GM10266 (cell line): ENCODE measurements around the gene ASXL2.

ENCODE experiments used
- DNase-seq: peaks from one replicate; pipeline ENCODE4 v3.0.0; 2012; ENCODE audit errors: extremely low spot score
- TF ChIP-seq, protein P1 (sequence below): IDR thresholded peaks from 2 replicates; pipeline ENCODE4 v1.5.1; 2012; ENCODE audit warnings: mild to moderate bottlenecking, low read depth; ENCODE audit not compliant: control insufficient read depth, insufficient read depth; ENCODE audit errors: missing control alignments

Gene ASXL2

GRCh38 chr2:25895018-25895417 lies 16.7 kb upstream of the ASXL2 start:
- TF ChIP-seq, protein P1, sequence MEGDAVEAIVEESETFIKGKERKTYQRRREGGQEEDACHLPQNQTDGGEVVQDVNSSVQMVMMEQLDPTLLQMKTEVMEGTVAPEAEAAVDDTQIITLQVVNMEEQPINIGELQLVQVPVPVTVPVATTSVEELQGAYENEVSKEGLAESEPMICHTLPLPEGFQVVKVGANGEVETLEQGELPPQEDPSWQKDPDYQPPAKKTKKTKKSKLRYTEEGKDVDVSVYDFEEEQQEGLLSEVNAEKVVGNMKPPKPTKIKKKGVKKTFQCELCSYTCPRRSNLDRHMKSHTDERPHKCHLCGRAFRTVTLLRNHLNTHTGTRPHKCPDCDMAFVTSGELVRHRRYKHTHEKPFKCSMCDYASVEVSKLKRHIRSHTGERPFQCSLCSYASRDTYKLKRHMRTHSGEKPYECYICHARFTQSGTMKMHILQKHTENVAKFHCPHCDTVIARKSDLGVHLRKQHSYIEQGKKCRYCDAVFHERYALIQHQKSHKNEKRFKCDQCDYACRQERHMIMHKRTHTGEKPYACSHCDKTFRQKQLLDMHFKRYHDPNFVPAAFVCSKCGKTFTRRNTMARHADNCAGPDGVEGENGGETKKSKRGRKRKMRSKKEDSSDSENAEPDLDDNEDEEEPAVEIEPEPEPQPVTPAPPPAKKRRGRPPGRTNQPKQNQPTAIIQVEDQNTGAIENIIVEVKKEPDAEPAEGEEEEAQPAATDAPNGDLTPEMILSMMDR: no peak

GRCh38 chr2:25894135-25894830 lies 16.0 kb upstream of the ASXL2 start:
- DNase-seq: no peak
- TF ChIP-seq, protein P1: no peak

More at GRCh38 chr2:25895018-25895417, 16.7 kb upstream of the ASXL2 start:
- DNase-seq: no peak

- no peak for DNase-seq
- TF ChIP-seq, protein P1: no peak
These were observed 13.4 kb upstream of the ASXL2 start for GRCh38 chr2:25891672-25892071.

- DNase-seq: no peak
- TF ChIP-seq, protein P1: no peak
These were observed 9.4 kb upstream of the ASXL2 start for GRCh38 chr2:25887624-25888242.

GRCh38 chr2:25885933-25886332 lies 7.6 kb upstream of the ASXL2 start:
- TF ChIP-seq, protein P1: no peak
- no peak for DNase-seq

DNA sequence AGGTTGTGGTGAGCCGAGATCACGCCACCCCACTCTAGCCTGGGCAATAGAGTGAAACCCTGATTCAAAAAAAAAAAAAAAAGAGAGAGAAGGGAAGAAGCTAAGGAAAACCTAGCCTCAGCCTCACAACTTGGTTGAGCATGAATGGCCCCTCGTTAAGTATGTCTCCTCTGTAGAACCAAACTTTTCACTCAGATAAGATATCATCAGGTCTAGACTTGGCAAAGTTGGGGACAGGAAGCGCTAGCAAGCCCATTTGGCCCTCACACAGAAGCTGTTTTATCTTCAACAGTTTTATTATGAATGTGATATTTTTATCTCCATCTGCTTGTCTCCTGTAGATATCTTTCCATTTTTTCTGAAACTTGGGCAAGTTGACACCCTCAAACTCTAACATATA lies 3.5 kb upstream of the ASXL2 start:
- TF ChIP-seq, protein P1: no peak
- DNase-seq: no peak

- TF ChIP-seq, protein P1: no peak
- DNase-seq: no peak
These were observed 945 bp upstream of the ASXL2 start for GRCh38 chr2:25879133-25879730.
